Measurements from ENCODE around the gene EGFL8.
"Not testable (repeated sequence)": the region's sequence is repeated elsewhere in the genome, so short reads cannot be mapped to it uniquely, and the experiment has no call there.

DNA sequence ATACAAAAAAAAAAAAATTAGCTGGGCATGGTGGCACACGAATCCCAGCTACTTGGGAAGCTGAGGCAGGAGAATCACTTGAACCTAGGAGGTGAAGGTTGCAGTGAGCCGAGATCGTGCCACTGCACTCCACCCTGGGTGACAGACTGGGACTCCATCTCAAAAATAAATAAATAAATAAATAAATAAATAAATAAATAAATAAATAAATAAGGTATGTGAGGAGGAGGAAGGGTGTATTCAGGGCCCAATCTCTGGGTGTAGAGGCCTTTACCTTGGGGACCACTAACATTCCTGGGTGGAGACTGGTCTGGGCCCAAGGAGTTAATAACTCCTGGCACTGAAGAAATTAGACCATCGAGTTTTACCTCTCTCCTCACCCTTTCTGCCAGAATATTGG is 47.0 kb downstream of the EGFL8 start:
- TF ChIP-seq, protein P1, sequence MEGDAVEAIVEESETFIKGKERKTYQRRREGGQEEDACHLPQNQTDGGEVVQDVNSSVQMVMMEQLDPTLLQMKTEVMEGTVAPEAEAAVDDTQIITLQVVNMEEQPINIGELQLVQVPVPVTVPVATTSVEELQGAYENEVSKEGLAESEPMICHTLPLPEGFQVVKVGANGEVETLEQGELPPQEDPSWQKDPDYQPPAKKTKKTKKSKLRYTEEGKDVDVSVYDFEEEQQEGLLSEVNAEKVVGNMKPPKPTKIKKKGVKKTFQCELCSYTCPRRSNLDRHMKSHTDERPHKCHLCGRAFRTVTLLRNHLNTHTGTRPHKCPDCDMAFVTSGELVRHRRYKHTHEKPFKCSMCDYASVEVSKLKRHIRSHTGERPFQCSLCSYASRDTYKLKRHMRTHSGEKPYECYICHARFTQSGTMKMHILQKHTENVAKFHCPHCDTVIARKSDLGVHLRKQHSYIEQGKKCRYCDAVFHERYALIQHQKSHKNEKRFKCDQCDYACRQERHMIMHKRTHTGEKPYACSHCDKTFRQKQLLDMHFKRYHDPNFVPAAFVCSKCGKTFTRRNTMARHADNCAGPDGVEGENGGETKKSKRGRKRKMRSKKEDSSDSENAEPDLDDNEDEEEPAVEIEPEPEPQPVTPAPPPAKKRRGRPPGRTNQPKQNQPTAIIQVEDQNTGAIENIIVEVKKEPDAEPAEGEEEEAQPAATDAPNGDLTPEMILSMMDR (IDR thresholded peaks at IDR 0.05) = not testable (repeated sequence)
- TF ChIP-seq POLR2AphosphoS5, POLR2A (IDR thresholded peaks at IDR 0.05): not testable (repeated sequence)

All from prostate gland (tissue), 2 donors.